Natural killer cell (primary cell): ENCODE measurements around the gene SUV39H2. TPM values are rescaled to one million over a fixed set of nuclear protein-coding genes. Genes with fewer than 3 reads are reported as not detected.
A peak's percentile ranks its signal among the peaks of the same experiment; 100 is the strongest.
"Not testable (repeated sequence)": the region's sequence is repeated elsewhere in the genome, so short reads cannot be mapped to it uniquely, and the experiment has no call there.

ENCODE experiments used
- ATAC-seq, 3 donors: fragments of 150-1000 bp in 2 of 3; fragments of 200-7000 bp in 1 of 3; cut with Tn5 transposase; 1 replicate in 1 of 3; 2 replicates in 2 of 3; pipeline ENCODE4 v1.10.0; 2021; ENCODE audit warnings: mild to moderate bottlenecking in 2 of 3, moderate library complexity in 2 of 3
- DNase-seq, 2 donors: peaks; one replicate each; pipeline versions ENCODE4 v3.0.0 to v3.0.0-alpha.2; 2013 to 2021; ENCODE audit warnings: mixed read lengths in 1 of 2
- H3K27ac ChIP-seq: one replicate; pipeline ENCODE4 v1.5.1; 2013; ENCODE audit warnings: mild to moderate bottlenecking, low read length
- H3K27me3 ChIP-seq: one replicate; pipeline ENCODE4 v1.6.1; 2013; ENCODE audit warnings: low read length; ENCODE audit not compliant: control insufficient read depth, insufficient read depth
- H3K36me3 ChIP-seq: one replicate; pipeline ENCODE4 v1.6.1; 2013; ENCODE audit warnings: low read length; ENCODE audit not compliant: control insufficient read depth, insufficient read depth
- H3K4me1 ChIP-seq: one replicate; pipeline ENCODE4 v1.6.1; 2013; ENCODE audit warnings: low read length; ENCODE audit not compliant: control insufficient read depth, insufficient read depth
- H3K4me3 ChIP-seq: one replicate; pipeline ENCODE4 v1.5.1; 2013; ENCODE audit warnings: low read length
- H3K9me3 ChIP-seq: one replicate; pipeline ENCODE4 v1.6.1; 2013; ENCODE audit warnings: low read length; ENCODE audit not compliant: control insufficient read depth, insufficient read depth
- H3K27ac Mint-ChIP-seq, 2 donors: one replicate each; pipeline ENCODE4 v1.8.0; 2022; ENCODE audit warnings: mild to moderate bottlenecking in 2 of 2, mixed read lengths in 2 of 2, moderate library complexity in 1 of 2
- H3K27me3 Mint-ChIP-seq, 2 donors: one replicate each; pipeline ENCODE4 v1.8.0; 2022; ENCODE audit warnings: low read depth in 2 of 2, mixed read lengths in 2 of 2
- H3K36me3 Mint-ChIP-seq: one replicate; pipeline ENCODE4 v1.8.0; 2022; ENCODE audit warnings: mixed read lengths
- H3K4me1 Mint-ChIP-seq, 2 donors: one replicate each; pipeline ENCODE4 v1.8.0; 2022; ENCODE audit warnings: mixed read lengths in 2 of 2
- H3K4me3 Mint-ChIP-seq: one replicate; pipeline ENCODE4 v1.8.0; 2022; ENCODE audit warnings: mild to moderate bottlenecking, moderate library complexity, mixed read lengths
- H3K9me3 Mint-ChIP-seq, 2 donors: one replicate each; pipeline ENCODE4 v1.8.0; 2022; ENCODE audit warnings: mixed read lengths in 2 of 2
- WGBS: methylation state at CpG from one replicate; pipeline ENCODE4 v1.1.7; 2013; ENCODE audit warnings: missing lambda C conversion rate; ENCODE audit not compliant: insufficient coverage; 5-methylcytosine and 5-hydroxymethylcytosine counted together
- intact Hi-C: fragments of 100-400 bp; cut with micrococcal nuclease; formaldehyde crosslinking; loops from one replicate; pipeline ENCODE4 v1.14.2; 2022
- total RNA-seq, 4 donors: library from RNA; stranded (reverse); fragments of 120-200 nt in 1 of 4; gene quantifications; one replicate each; pipeline versions ENCODE4 v1.2.3 to v1.2.4, GENCODE V29; 2013 to 2022
- TF ChIP-seq, protein P1 (sequence below): fragments of 200-600 bp; IDR thresholded peaks from one replicate; pipeline ENCODE4 v1.8.0; 2022; ENCODE audit warnings: antibody characterized with exemption

The SUV39H2 gene
- total RNA-seq, 3 donors from 2014 or later (not counting 1 experiment from before 2014, with no cell fraction given) = 3.8 to 5.4 (median 5.2) TPM

- H3K27me3 Mint-ChIP-seq, H3K9me3 ChIP-seq, H3K4me3 Mint-ChIP-seq, H3K36me3 Mint-ChIP-seq, H3K4me1 ChIP-seq, DNase-seq, H3K27me3 ChIP-seq, H3K4me3 ChIP-seq, ATAC-seq, H3K27ac ChIP-seq, H3K9me3 Mint-ChIP-seq, intact Hi-C loops: not testable (repeated sequence)
- peak overlapping the region in 1 of 2 donors; percentile 67 for H3K27ac Mint-ChIP-seq
- 88% methylated on average over 12 of the region's 17 CpGs for WGBS
- peaks cover 45% of the 10 kb centered on the region for H3K36me3 ChIP-seq
- peaks cover 12 to 19% of the 10 kb centered on the region in 2 donors for H3K4me1 Mint-ChIP-seq
Observed at GRCh38 chr10:14942147-14942949, 63.7 kb downstream of the SUV39H2 start.

DNA sequence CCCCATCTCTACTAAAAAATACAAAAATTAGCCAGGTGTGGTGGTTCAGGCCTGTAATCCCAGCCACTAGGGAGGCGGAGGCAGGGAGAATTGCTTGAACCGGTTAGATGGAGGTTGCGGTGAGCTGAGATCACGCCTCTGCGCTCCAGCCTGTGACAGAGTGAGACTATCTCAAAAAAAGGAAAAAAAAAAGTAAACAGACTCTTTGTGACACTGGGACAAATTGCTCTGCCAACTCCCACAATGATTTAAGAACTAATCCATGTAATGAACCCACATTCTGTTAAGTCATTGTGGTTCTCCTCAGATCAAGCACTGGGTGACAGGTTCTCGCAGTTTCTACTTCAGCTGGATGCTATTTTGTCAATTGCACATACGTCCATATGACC, 64.3 kb downstream of the SUV39H2 start:
- intact Hi-C loops, H3K27me3 Mint-ChIP-seq, H3K4me3 ChIP-seq, H3K9me3 Mint-ChIP-seq, H3K9me3 ChIP-seq, H3K4me3 Mint-ChIP-seq, H3K27me3 ChIP-seq, H3K27ac ChIP-seq, DNase-seq, H3K36me3 Mint-ChIP-seq, H3K4me1 ChIP-seq, ATAC-seq: not testable (repeated sequence)
- H3K4me1 Mint-ChIP-seq = peaks cover 12 to 19% of the 10 kb centered on the region in 2 donors
- peak overlapping the region; percentile 50 to 67 for H3K27ac Mint-ChIP-seq
- 91% methylated on average over 5 of the region's 7 CpGs for WGBS
- peaks cover 49% of the 10 kb centered on the region for H3K36me3 ChIP-seq

DNA sequence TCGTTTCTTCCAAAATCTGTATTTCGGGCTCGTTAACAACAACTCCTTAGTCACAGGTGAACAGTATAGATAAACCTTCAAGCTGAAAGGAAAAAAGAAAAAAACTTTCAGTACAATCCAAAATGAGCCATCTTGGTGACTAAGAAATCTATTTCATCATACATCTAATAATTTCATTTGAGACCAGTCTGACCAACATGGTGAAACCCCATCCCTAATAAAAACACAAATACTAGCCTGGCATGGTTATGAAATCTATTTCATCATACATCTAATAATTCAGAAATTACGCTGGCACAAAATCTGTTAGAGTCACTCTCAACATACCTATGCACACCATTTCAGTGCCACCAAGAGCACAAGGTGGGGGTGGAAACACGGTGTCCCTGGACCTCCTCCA, 66.4 kb downstream of the SUV39H2 start:
- TF ChIP-seq, protein P1, sequence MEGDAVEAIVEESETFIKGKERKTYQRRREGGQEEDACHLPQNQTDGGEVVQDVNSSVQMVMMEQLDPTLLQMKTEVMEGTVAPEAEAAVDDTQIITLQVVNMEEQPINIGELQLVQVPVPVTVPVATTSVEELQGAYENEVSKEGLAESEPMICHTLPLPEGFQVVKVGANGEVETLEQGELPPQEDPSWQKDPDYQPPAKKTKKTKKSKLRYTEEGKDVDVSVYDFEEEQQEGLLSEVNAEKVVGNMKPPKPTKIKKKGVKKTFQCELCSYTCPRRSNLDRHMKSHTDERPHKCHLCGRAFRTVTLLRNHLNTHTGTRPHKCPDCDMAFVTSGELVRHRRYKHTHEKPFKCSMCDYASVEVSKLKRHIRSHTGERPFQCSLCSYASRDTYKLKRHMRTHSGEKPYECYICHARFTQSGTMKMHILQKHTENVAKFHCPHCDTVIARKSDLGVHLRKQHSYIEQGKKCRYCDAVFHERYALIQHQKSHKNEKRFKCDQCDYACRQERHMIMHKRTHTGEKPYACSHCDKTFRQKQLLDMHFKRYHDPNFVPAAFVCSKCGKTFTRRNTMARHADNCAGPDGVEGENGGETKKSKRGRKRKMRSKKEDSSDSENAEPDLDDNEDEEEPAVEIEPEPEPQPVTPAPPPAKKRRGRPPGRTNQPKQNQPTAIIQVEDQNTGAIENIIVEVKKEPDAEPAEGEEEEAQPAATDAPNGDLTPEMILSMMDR = no peak
- Mint-ChIP-seq H3K4me1 (peaks cover 14 to 27% of the 10 kb centered on the region in 2 donors), H3K27me3 (no peaks in the 10 kb centered on the region), H3K27ac (no peak overlapping the region), H3K4me3 (no peak overlapping the region), H3K36me3 (no peaks in the 10 kb centered on the region), H3K9me3 (no peaks in the 10 kb centered on the region)
- H3K4me3 ChIP-seq = no peak overlapping the region
- intact Hi-C loops = no loop called here
- ATAC-seq (no peak), DNase-seq (no peak)
- peaks cover 54% of the 10 kb centered on the region for H3K36me3 ChIP-seq
- H3K4me1 ChIP-seq = peaks cover 4% of the 10 kb centered on the region
- WGBS = 97% methylated on average over 5 of the region's 5 CpGs
- H3K27ac ChIP-seq = no peak overlapping the region
- H3K27me3 ChIP-seq = no peaks in the 10 kb centered on the region
- no peaks in the 10 kb centered on the region for H3K9me3 ChIP-seq

DNA sequence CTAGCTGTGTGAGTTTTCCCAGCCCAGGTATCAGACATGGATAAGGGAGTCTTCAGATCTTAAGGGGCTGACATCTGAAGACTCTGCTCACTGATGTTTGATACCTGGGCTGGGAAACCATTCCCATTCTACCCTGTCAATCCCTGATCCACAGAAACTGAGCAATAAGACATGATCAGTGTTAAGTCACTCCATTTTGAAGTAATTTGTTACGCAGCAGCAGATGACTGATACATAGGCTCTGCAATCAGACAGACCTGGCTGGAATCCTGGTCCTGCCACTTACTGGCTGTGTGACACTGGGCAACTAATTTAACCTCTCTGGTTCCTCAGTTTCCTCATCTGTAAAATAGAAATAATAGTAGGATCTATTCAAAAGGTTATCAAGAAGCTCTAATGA, 68.6 kb downstream of the SUV39H2 start:
- no peaks in the 10 kb centered on the region for H3K27me3 Mint-ChIP-seq
- Histone ChIP-seq H3K4me1 (peaks cover 11% of the 10 kb centered on the region), H3K27me3 (no peaks in the 10 kb centered on the region), H3K36me3 (peaks cover 47% of the 10 kb centered on the region), H3K27ac (no peak overlapping the region), H3K9me3 (no peaks in the 10 kb centered on the region), H3K4me3 (no peak overlapping the region)
- TF ChIP-seq, protein P1 = no peak
- no peaks in the 10 kb centered on the region for H3K9me3 Mint-ChIP-seq
- no peak overlapping the region for H3K4me3 Mint-ChIP-seq
- DNase-seq = no peak
- no peaks in the 10 kb centered on the region for H3K36me3 Mint-ChIP-seq
- H3K4me1 Mint-ChIP-seq = peaks cover 20 to 34% of the 10 kb centered on the region in 2 donors
- 100% methylated on average over 1 of the region's 1 CpG for WGBS
- ATAC-seq = no peak
- no peak overlapping the region for H3K27ac Mint-ChIP-seq
- intact Hi-C loops = no loop called here
